GM21737 (cell line): Measurements from ENCODE around the gene SFR1.

Experiments
- ATAC-seq: cut with Tn5 transposase; IDR thresholded peaks from one replicate; pipeline ENCODE4 v1.9.1; 2021; ENCODE audit warnings: mild to moderate bottlenecking, moderate library complexity; ENCODE audit not compliant: unreplicated experiment

The SFR1 gene, protein sequence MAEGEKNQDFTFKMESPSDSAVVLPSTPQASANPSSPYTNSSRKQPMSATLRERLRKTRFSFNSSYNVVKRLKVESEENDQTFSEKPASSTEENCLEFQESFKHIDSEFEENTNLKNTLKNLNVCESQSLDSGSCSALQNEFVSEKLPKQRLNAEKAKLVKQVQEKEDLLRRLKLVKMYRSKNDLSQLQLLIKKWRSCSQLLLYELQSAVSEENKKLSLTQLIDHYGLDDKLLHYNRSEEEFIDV

DNA sequence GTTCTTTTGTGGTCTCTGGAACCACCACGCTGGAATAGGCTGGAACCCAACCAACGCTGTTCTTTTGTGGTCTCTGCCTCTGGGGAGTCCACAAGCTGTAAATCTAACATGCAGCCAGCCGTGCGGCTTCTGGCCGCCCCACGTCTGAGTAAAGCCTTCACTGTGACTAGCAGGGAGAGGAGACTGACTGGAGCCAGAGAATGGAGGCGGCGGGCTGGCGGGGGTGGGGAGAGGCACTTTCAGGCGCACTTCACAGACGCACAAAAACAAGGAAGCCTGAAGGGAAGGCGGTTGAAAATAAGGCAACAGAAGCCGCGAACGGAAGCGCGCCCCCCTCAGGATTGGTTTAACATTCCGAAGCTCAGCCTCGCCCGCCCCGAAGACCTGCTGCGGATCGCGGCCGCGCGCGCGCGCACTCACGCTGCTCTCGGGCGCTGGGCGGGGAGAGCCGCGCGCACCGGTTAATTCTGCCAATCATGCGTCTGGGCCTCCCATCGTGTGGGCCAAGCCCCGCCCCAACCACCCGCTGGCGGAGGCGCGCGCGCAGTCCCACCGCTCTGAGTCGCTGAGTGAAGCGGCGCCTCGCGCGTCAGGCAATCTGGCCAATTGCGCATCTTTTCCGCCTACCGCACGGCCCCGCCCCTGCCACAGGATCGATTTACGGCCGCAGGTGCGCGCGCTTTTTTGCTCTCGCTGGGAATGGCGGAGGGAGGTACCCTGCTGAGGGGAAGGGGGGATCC is at the start of gene SFR1:
Gene SFR1 (plus strand): TSS at position 687 of the 740 bp plus-strand sequence. CDS start 13 bp downstream, at position 700.
- ATAC-seq: peak; percentile 93

DNA sequence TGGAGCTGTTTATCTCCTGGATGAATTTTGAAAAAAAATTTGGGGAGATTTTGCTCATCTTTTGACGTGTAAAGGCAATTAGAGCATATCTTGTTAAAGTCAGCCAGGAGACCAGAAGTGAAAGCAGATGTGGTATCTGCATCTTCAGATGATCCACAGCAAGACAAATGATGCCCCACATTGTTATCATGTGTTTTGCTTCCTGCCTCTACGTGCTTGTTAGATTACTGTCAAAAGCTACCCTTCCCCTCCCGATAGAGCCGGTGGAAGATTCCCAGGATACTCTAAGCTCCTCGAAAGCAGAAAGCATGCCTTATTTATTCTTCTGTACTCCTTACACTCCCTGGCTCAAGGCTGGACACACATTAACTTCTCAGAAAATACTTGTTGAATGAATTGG is 49.2 kb upstream of the SFR1 start:
- no peak for ATAC-seq

DNA sequence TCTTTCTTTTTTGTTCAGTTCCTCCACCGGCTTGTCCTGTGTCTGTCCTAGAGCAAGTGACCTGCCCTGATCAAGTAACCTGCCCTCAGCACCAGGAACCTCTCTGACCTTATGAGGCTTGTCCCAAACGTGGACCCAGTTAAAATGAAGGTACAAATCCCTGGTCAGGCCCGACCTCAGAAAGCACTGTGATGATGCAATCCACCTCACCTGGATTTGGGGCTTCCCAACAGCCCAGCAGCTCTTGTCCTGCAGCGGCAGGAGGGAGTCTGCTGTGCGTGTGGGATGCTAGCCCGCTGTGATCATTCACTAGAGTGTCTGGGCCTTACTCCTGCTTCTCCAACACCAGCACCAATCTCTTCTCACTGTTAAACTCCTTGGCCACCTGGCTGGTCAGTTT is 47.5 kb upstream of the SFR1 start:
- no peak for ATAC-seq

DNA sequence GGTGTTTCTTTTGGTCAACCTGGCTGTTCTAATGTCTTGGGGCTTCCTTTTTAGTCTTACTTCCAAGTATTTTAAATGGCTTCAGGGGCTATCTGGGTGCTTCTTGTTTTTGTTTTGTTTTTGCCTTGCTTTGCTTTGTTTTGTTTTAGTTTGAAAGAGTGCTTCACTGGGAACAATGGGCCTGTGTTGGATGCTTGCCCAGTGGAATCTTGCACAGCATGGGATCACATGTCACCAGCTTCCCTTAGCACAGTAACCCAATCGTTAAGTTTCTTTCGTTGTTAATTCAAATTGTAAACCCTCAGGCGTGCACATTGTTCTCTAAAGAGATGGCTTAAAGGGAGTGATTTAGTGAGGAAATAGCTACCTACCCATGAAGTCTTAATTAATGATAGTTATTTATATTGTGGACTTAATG is 45.2 kb upstream of the SFR1 start:
- ATAC-seq: no peak

DNA sequence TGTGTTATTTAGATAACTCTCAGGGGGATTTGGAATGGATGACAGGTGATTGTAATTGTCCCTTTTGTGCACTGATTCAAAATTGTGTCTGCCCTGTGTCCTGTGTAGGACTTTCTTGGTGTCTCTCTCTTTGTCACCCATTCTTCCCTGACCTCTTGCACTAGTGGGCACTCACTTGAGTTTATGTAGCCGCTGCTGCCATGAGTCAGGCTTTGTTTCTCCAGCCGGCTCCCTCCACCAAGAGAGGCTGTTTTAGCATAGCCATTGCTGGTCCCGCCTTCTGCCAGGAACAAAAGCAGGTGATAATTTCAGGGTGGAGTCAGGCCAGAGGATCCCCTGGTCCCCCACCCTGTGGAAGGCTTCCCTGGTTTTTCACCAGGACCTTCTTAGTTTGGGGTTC is 44.7 kb upstream of the SFR1 start:
- no peak for ATAC-seq

DNA sequence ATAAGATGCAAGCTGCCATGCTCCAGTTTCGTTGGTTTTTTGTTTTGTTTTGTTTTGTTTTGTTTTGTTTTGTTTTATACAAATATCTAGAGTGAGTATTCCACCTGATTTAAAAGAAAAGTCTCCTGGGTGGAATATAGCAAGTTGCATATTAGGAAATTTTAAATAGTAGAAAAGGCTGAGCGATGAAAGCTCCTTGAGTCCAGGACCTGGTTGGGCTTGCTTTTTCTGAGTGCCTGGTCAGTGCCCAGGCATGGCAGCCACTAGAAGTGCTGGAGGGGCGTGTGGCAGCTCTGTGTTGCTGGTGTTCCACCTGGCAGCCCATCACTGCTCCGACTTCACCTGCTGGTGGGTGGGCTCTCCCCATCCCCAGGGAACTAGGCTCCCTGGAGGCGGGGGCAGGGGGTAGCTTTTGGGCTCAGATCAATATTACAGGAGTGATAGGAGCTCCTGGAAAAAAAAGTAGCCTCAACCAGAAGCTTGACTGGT is 44.3 kb upstream of the SFR1 start:
- no peak for ATAC-seq

DNA sequence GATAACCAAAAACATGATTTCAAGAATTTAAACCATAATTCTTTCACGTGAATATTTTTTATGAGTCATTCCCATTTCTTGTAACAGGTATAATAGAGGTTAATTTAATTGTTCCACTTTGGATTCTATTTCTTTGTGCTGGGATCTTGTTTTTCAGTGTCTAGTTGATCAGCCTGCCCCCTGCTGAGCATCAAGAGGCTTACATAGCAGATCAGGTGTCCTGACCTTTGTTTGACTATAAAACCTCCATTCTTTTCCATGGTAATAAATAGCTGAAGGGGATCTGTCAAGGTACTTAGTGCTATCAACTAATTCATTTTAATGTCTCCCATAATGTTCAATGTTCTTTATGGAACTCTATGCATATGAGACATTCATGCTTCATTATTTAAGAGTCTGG is 41.2 kb upstream of the SFR1 start:
- ATAC-seq: no peak

DNA sequence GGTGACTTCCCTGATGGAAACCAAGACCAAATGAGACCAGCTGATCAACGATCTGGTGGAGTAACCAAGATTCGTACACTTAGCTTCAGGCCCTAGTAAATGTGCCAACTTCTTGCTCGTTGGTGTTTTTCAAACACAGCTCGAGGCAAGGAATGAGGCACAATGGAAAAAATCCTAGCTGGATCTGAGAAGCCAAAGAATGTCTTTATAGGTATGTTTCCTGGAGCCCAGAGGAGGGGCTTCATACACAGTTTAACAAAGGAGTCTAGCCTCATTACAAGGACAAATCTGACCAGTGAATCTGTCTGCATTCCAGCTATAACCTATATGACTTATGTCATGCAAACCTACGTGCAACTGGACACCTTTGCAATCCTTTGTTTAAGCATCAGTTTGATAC is 40.0 kb upstream of the SFR1 start:
- no peak for ATAC-seq

DNA sequence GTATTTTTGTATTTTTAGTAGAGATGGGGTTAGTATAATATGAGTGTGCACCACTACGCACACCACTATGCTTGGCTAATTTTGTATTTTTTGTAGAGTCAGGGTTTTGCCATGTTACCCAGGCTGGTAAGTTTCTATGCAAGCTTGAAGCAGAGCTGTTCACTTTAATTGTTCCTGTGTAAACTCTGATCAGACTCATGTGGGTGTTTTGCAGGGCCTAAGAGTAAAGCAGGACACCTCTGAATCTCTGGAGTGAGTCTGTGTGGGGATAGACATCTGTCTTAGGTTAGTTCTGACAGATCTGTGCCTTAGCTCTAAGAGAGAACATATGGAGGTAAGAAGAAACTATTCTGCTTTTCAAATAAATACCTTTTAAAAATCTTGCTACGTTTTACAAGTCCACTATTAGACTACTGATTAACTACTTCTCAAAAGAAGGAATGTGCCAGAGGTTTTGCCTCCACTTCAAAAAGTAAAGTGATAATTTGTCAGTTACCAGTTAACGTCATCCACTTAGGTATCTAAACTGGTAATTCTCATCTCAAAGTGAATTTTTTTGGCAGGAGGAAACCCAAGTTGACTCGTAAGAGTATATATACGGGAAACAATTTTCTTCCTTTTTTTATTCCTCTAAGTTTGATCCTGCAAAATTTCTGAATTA is 37.4 kb upstream of the SFR1 start:
- no peak for ATAC-seq

DNA sequence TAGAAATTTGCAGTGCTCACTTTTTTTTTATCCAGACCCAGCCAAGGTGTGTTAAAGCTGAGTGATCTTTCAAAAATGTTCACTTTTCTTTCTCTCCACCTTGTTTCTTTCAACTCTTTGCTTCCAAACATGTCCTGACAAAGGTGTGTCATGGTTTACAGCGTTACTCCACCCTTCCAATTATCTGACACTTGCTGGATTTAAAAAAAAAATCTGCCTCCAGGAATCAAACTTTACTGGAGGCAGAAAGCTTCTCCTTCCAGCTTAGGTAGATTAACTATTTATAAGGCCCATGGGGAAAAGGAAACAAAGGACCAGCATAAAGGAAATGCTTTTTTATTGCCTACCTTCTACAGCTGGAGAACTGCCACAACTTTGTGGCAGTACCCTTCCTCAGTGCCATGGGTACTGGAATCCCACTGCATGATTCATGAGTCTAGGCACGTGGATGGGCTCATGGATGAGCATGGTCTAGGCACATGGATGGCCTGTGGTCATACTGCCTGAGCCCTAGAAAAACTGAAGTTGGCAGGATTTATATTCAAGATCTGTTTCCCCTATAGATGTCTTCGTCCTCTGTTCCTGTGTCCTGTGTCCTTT is 36.1 kb upstream of the SFR1 start, which contains the start of gene COL17A1:
Gene COL17A1 (minus strand): TSS at position 80 of the 600 bp plus-strand sequence. CDS start 5,207 bp downstream, outside the sequence.
- ATAC-seq: no peak

DNA sequence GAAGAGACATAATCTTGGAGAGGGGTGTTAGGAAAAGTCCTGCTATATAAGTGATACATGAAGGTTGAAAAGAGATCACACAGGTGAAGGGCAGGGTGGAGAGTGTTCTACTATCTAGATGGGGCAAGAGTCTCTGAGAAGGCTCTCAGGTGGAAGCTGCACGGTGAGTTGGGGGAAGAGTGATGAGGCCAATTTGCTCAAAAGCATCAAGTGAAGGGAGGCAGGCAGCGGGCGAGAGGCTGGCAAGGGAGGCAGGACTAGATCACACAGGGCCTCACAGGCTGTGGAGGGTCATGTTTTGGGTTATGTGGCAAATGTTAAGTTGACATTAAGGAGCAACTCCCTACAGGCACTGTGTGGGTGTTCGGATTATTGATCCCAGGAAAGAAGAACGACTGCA is 33.7 kb upstream of the SFR1 start:
- ATAC-seq: no peak

DNA sequence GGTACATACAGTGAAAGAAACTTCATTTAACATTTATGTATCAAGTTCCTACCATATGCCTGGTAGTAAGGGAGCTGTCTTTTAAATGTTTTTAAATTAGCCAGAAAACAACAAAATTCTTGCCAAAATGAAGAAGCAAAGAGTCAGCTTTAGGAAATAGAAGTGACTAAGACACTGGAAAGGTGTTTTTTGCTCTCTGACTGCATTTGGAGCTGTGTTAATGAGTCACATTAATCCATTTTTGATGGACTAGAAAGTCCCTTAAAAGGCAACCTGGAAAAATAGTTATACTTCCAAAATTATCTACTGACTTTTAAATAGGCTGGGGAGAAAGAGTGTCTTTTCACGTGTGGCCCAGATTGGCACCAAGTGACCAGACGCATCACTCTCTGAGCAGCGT is 32.4 kb upstream of the SFR1 start:
- ATAC-seq: no peak

DNA sequence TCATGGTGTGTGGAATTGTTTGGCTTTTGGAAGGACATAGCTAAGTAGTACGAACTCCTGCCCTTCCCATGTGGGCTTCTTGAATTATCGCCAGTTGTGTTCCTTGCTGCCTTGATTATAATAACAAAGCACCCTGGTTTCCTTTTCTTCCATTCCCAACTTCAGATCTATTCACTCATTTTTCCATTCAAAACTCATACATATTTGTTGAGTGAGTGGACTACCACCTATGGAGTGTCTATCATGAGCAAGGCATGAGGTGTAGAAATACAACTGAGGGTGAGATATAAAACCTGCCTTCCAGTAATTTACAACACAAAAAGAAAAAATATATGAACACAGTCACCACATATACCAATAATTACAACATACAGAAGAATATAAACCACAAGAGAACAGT is 31.4 kb upstream of the SFR1 start:
- no peak for ATAC-seq

DNA sequence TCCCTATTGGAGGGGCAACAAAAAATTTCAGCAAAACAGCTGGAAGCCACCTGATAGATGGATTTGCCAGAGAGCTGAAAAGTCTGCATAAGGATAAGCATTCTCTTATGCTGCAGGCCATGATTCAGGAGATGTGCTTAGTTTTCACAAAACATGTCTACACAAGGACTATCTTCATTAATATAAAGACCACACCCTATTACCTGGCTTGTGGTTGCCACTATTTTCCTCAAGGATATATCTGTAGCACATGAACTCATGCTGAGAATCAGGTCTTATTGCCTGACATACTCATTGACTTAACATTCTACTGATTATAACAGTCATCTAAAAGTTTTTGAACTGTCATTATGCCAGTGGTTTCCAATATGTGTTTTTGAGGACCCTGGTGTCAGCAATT is 29.2 kb upstream of the SFR1 start:
- no peak for ATAC-seq

DNA sequence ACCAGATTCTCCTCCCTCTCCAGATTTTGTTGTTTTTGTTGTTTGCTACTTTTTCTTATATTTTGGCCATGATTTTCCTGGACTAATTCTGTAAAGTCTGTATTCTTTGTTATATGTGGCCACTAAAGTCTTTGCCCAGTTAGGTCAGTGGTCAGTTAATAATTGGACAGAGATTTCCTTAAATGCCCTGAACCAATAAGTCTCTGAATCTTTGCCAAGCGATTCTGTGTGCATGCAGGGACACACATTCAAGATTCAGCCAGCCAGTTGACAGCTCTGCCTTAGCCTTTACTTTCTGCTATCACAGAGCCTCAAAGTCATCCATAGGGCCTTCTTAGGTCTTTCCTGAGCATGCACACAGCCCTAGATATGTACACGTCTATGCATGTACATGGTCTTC is 25.3 kb upstream of the SFR1 start:
- ATAC-seq: no peak

DNA sequence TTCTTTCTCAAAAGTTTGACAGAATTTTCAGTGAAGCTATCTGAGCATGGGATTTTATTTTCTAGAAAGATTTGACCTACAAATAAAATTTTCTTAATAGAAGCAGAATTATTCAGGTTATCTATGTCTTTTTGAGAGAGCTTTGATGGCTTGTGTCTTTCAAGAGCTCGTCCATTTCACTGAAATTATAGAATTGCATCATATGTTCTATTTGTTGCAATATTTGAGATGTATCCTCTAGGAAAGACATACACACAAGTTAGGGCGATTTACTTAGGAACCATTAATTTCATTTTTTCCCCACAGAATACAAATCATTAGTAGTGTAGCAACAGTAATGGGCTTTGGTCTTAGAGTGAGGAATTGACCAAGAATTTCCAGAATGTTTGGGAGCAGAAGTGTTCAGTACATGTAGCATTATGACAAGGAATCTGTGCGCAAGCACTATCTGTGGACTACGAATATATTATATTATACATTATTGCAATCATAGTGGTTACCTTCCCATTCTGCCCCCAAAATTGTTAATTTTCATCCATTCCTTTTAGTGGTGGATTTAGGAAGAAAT is 23.5 kb upstream of the SFR1 start:
- ATAC-seq: no peak

DNA sequence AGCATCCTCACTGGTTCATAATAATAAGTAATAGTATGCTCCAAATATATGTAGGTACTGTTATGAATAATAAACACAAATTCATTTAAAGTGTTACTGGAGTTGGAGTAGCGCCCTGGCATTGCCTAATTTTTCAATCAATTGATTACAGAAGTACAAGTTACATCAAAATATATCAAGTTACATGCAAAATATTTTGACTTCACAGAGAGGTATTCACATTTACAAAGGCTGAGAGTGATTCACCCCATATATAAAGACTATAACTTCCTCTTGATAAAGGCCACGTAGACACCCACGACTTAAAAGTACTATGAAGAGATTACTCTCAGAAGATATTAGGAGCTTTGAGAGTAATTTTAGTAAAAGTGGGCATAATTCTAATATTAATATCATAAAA is 22.7 kb upstream of the SFR1 start:
- no peak for ATAC-seq

DNA sequence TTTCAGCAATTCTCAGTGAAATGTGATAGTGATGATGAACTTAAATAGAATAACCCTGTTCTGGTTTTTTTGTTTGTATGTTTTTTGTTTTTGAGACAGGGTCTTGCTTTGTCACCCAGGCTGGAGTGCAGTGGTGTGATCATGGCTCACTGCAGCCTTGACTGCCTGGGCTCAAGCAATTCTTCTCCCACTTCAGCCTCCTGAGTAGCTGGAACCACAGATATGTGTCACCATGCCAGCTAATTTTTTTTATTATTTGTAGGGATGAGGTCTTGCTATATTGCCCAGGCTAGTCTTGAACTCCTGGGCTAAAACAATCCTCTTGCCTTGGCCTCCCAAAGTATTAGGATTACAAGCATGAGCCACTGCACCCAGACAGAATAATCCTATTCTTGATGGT is 22.0 kb upstream of the SFR1 start:
- no peak for ATAC-seq

DNA sequence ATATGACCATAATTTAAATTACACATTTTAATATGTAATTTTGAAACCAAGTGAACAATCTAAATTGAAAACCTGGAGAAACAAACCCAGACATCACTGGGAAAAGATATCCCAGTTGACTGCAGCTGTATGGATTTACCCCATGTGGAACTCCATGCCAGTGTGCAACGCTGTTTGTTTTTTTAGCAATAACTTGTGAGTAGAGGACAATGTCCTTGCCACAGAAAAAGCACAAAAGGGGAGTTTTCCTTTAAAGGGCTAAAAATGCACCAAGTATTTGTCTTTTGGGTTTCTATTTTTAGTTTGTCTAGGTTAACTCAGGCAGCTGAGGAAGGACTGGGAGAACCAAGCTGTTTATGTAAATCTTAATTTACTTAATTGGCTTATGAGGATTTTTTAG is 21.2 kb upstream of the SFR1 start:
- no peak for ATAC-seq

DNA sequence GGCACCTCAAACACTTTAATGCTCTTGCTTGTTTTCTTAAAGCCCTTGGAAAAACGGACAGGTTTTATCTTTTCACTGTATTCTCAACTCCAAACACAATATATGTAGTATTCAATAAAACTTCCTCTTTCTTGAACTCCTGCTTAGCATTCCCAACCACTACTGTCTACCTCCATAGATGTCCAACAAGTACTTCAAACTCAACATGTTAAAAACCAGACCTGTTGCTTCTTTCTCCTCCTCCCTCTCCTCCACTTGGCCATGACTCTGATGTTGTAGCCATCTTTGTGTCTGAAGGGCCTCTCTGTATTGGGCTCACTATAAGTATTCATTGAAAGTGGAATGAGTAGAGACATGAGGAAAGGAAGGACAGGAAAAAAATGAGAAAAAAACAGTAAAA is 20.1 kb upstream of the SFR1 start:
- ATAC-seq: no peak

DNA sequence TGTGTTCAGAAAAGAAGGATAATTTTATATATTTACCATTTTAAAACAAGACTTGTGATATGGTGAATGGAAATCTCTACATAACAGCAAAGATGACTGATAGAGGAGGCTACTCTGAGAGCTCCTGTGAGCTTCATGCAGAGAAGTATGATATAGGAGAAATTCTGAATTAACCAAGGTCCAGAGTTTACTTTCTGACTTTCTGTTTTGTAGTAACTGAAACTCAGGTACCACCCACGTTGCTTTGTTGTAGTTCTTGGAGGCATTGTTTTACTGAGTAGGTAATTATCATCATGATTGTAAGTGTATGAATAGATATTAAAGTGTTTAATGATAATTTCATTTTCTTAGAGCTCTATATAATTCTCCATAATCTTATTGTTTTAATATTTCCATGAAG is 18.0 kb upstream of the SFR1 start:
- ATAC-seq: no peak
